Ishikawa (cell line): ENCODE results near the gene SUSD6.

ENCODE experiments used
- EGR1 ChIP-seq: IDR thresholded peaks from 2 replicates; pipeline ENCODE4 v1.6.1; 2012
- EP300 ChIP-seq: IDR thresholded peaks from 2 replicates; pipeline ENCODE4 v1.6.1; 2012; ENCODE audit warnings: borderline replicate concordance
- MAX ChIP-seq: IDR thresholded peaks from 2 replicates; pipeline ENCODE4 v1.6.1; 2012
- NFIC ChIP-seq: IDR thresholded peaks from 2 replicates; pipeline ENCODE4 v1.6.1; 2012
- RAD21 ChIP-seq: IDR thresholded peaks from 2 replicates; pipeline ENCODE4 v1.6.1; 2012; ENCODE audit warnings: low read depth
- REST ChIP-seq: IDR thresholded peaks from 2 replicates; pipeline ENCODE4 v1.6.1; 2012; ENCODE audit warnings: low read depth, mild to moderate bottlenecking
- TAF1 ChIP-seq: IDR thresholded peaks from 2 replicates; pipeline ENCODE4 v1.6.1; 2012; ENCODE audit warnings: low read depth, mild to moderate bottlenecking
- TCF12 ChIP-seq: IDR thresholded peaks from 2 replicates; pipeline ENCODE4 v1.6.1; 2012; ENCODE audit warnings: low read depth
- TEAD4 ChIP-seq: IDR thresholded peaks from 2 replicates; pipeline ENCODE4 v1.6.1; 2012
- USF1 ChIP-seq: IDR thresholded peaks from 2 replicates; pipeline ENCODE4 v1.6.1; 2012
- YY1 ChIP-seq: IDR thresholded peaks from 2 replicates; pipeline ENCODE4 v1.6.1; 2012; ENCODE audit warnings: low read depth

- TF ChIP-seq TCF12 (no peak), YY1 (no peak), EP300 (no peak), REST (no peak), NFIC (no peak), TEAD4 (no peak), EGR1 (no peak), TAF1 (no peak), RAD21 (no peak), MAX (no peak), USF1 (no peak)
Observed at GRCh38 chr14:69614592-69614991, 3.2 kb downstream of the SUSD6 start.
